SH-SY5Y (cell line): ENCODE data around the gene MRS2.

Source experiments
- GATA2 ChIP-seq: IDR thresholded peaks from 2 replicates; pipeline ENCODE4 v1.6.1; 2011; ENCODE audit warnings: mild to moderate bottlenecking, low read depth, low read length
- GATA3 ChIP-seq: IDR thresholded peaks from 2 replicates; pipeline ENCODE4 v1.6.1; 2011; ENCODE audit warnings: low read depth, mild to moderate bottlenecking, low read length, moderate library complexity

GRCh38 chr6:24403501-24403824, 727 bp downstream of the MRS2 start:
- TF ChIP-seq GATA2 = no peak
- no peak for TF ChIP-seq GATA3
